ENCODE measurements around the gene AP1AR.

DNA sequence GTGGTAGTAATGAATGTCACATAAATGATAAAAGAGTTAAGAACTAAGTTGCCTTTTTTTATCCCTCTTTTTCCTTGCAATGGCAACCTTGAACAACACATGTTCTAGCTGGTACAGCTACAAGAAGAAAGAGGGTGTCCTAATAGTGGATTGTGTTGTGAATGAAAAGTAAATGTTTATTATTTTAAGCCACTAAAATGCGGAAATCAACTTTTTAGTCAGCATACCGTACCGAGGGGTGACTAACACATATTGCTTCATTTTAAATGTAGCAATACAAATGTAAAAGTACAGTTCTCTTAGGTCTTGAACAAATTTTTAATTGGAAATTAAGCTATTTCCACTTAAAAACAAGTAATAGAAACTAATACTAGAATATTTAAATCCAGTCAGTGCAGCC lies 17.7 kb upstream of the AP1AR start:
- TF ChIP-seq, protein P1, sequence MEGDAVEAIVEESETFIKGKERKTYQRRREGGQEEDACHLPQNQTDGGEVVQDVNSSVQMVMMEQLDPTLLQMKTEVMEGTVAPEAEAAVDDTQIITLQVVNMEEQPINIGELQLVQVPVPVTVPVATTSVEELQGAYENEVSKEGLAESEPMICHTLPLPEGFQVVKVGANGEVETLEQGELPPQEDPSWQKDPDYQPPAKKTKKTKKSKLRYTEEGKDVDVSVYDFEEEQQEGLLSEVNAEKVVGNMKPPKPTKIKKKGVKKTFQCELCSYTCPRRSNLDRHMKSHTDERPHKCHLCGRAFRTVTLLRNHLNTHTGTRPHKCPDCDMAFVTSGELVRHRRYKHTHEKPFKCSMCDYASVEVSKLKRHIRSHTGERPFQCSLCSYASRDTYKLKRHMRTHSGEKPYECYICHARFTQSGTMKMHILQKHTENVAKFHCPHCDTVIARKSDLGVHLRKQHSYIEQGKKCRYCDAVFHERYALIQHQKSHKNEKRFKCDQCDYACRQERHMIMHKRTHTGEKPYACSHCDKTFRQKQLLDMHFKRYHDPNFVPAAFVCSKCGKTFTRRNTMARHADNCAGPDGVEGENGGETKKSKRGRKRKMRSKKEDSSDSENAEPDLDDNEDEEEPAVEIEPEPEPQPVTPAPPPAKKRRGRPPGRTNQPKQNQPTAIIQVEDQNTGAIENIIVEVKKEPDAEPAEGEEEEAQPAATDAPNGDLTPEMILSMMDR (IDR thresholded peaks at IDR 0.05), result no peak
- TF ChIP-seq POLR2AphosphoS5 (IDR thresholded peaks at IDR 0.05) (no peak), POLR2A (IDR thresholded peaks at IDR 0.05; ENCODE audit: low read depth) (no peak), EP300 (IDR thresholded peaks at IDR 0.05) (no peak)

All from esophagus muscularis mucosa (tissue), 4 donors.